Caco-2 (cell line): ENCODE data around the gene CGRRF1. TPM values are rescaled to one million over a fixed set of nuclear protein-coding genes. Genes with fewer than 3 reads are reported as not detected.
A peak's percentile ranks its signal among the peaks of the same experiment; 100 is the strongest.

Experiments
- BruUV-seq: library from RNA; stranded (reverse); fragments of 400-500 nt; replicated peaks from 2 replicates; lab custom pipeline; 2021; lab: Mats Ljungman, UMichigan
- CTCF ChIA-PET: fragments of 300-600 bp; sonication (Branson Sonifier 250); formaldehyde crosslinking; loops from one replicate; lab custom pipeline; 2022; ENCODE audit warnings: antibody characterized with exemption; lab: Charles Lee
- POLR2A ChIA-PET: fragments of 300-600 bp; sonication (Branson Sonifier 250); formaldehyde crosslinking; loops from one replicate; lab custom pipeline; 2022; ENCODE audit warnings: antibody characterized with exemption; lab: Charles Lee
- DNase-seq, 2 experiments: peaks; one replicate each; pipeline versions ENCODE4 v3.0.0 to v3.0.0-alpha.2; 2020 to 2022
- H3K27me3 ChIP-seq: replicated peaks from 2 replicates; pipeline ENCODE4 v1.6.0; 2011; ENCODE audit warnings: low read length; ENCODE audit not compliant: control insufficient read depth, insufficient read depth
- H3K36me3 ChIP-seq: 2 replicates; pipeline ENCODE4 v1.5.1; 2011; ENCODE audit warnings: low read length; ENCODE audit not compliant: control insufficient read depth, insufficient read depth
- H3K4me1 ChIP-seq: fragments of 250-450 bp; sonication (Bioruptor Pico); 2 replicates; pipeline ENCODE4 v1.5.1; 2020; ENCODE audit warnings: mild to moderate bottlenecking
- H3K4me3 ChIP-seq: 2 replicates; pipeline ENCODE4 v1.5.1; 2011; ENCODE audit warnings: low read depth, mild to moderate bottlenecking, control low read depth, low read length
- H3K9me3 ChIP-seq: fragments of 250-450 bp; sonication (Bioruptor Pico); 2 replicates; pipeline ENCODE4 v1.5.1; 2020; ENCODE audit warnings: mild to moderate bottlenecking, moderate library complexity
- H3K27ac Mint-ChIP-seq: one replicate; pipeline ENCODE4 v1.8.0; 2022; ENCODE audit warnings: mixed read lengths; ENCODE audit not compliant: unreplicated experiment
- H3K27me3 Mint-ChIP-seq: one replicate; pipeline ENCODE4 v1.8.0; 2022; ENCODE audit warnings: mixed read lengths; ENCODE audit not compliant: insufficient read depth, unreplicated experiment
- H3K36me3 Mint-ChIP-seq: one replicate; pipeline ENCODE4 v1.8.0; 2022; ENCODE audit warnings: mild to moderate bottlenecking, mixed read lengths; ENCODE audit not compliant: insufficient read depth, unreplicated experiment
- H3K4me1 Mint-ChIP-seq: one replicate; pipeline ENCODE4 v1.8.0; 2022; ENCODE audit warnings: low read depth, mixed read lengths; ENCODE audit not compliant: unreplicated experiment
- H3K4me3 Mint-ChIP-seq: one replicate; pipeline ENCODE4 v1.8.0; 2022; ENCODE audit warnings: mild to moderate bottlenecking, moderate library complexity, mixed read lengths; ENCODE audit not compliant: unreplicated experiment
- H3K9me3 Mint-ChIP-seq: one replicate; pipeline ENCODE4 v1.8.0; 2022; ENCODE audit warnings: mixed read lengths; ENCODE audit not compliant: unreplicated experiment
- CTCF ChIP-seq, 2 experiments: fragments of 200-600 bp in 1 of 2; IDR thresholded peaks; 1 replicate in 1 of 2; 2 replicates in 1 of 2; pipeline versions ENCODE4 v1.5.1 to v1.8.0; 2011 to 2022; ENCODE audit warnings: antibody characterized with exemption in 1 of 2, control low read depth in 1 of 2, inconsistent platforms in 1 of 2, low read depth in 1 of 2, low read length in 1 of 2, mild to moderate bottlenecking in 1 of 2, moderate library complexity in 1 of 2; ENCODE audit not compliant: insufficient read depth in 1 of 2, severe bottlenecking in 1 of 2, unreplicated experiment in 1 of 2
- intact Hi-C: fragments of 100-400 bp; cut with micrococcal nuclease; formaldehyde crosslinking; loops from one replicate; pipeline ENCODE4 v1.10.0; 2022; ENCODE audit not compliant: unreplicated experiment
- total RNA-seq: library from RNA; stranded (reverse); gene quantifications from 2 replicates; pipeline ENCODE4 v1.2.3, GENCODE V29; 2022

The CGRRF1 gene
- total RNA-seq, 1 experiment from 2014 or later, result 12.3 TPM

- Mint-ChIP-seq H3K4me1 (peaks cover 20% of the 10 kb centered on the region), H3K4me3 (peak overlapping the region; percentile 74), H3K9me3 (no peaks in the 10 kb centered on the region), H3K27ac (peak overlapping the region; percentile 78), H3K36me3 (peaks cover 13% of the 10 kb centered on the region), H3K27me3 (no peaks in the 10 kb centered on the region)
- POLR2A ChIA-PET, result interaction anchor here (0.8 to 1.8 kb wide), 4 partner anchors 14 to 91 kb away, joined by 3 to 10 read pairs (median 6); partner anchors contain the start of genes CDKN3 and CGRRF1
- Histone ChIP-seq H3K4me3 (peak overlapping the region; percentile 86), H3K36me3 (no peaks in the 10 kb centered on the region), H3K27me3 (no peaks in the 10 kb centered on the region), H3K9me3 (no peaks in the 10 kb centered on the region), H3K4me1 (peaks cover 29% of the 10 kb centered on the region)
- BruUV-seq, result no TSS peak
- CTCF ChIA-PET, result interaction anchor here (1.0 to 1.7 kb wide), 6 partner anchors 21 to 121 kb away, joined by 3 to 7 read pairs (median 4); partner anchors contain the start of genes CDKN3 and CGRRF1
- intact Hi-C loops, result loop anchor here (1.0 to 2.0 kb wide), 3 partner anchors 21 to 121 kb away; partner anchors contain the start of genes CGRRF1 and CNIH1
- TF ChIP-seq CTCF (IDR thresholded peaks at IDR 0.05; ENCODE audit: insufficient read depth in 1 of 2, low read depth in 1 of 2, low read length in 1 of 2, severe bottlenecking in 1 of 2, unreplicated experiment in 1 of 2), result peak; percentile 21 to 23
- no peak for DNase-seq
These were observed 21.4 kb upstream of the CGRRF1 start for GRCh38 chr14:54488318-54488645.

GRCh38 chr14:54488646-54489317 is 20.9 kb upstream of the CGRRF1 start, which contains the start of gene GMFB:
Gene GMFB (minus strand): TSS chr14:54488980. CDS start chr14:54488927, 53 bp downstream.
- Histone ChIP-seq H3K9me3 (no peaks in the 10 kb centered on the region), H3K36me3 (no peaks in the 10 kb centered on the region), H3K4me1 (peaks cover 24% of the 10 kb centered on the region), H3K4me3 (peak within 1 kb of the TSS; percentile 86), H3K27me3 (no peaks in the 10 kb centered on the region)
- peak in 1 of 2 experiments; percentile 57 for TF ChIP-seq CTCF (IDR thresholded peaks at IDR 0.05; ENCODE audit: insufficient read depth in 1 of 2, low read depth in 1 of 2, low read length in 1 of 2, severe bottlenecking in 1 of 2, unreplicated experiment in 1 of 2)
- Mint-ChIP-seq H3K27me3 (no peaks in the 10 kb centered on the region), H3K9me3 (no peaks in the 10 kb centered on the region), H3K27ac (peak within 1 kb of the TSS; percentile 78), H3K36me3 (peaks cover 13% of the 10 kb centered on the region), H3K4me3 (peak within 1 kb of the TSS; percentile 74), H3K4me1 (peaks cover 18% of the 10 kb centered on the region)
- intact Hi-C loops, result loop anchor here (1.0 to 2.0 kb wide), 3 partner anchors 20 to 121 kb away; partner anchors contain the start of genes CGRRF1 and CNIH1
- ChIA-PET CTCF (interaction anchor here (0.6 to 1.7 kb wide), 6 partner anchors 21 to 373 kb away, joined by 3 to 7 read pairs (median 5); partner anchors contain the start of gene CGRRF1), POLR2A (interaction anchor here (0.8 to 1.8 kb wide), 4 partner anchors 15 to 92 kb away, joined by 3 to 10 read pairs (median 6); partner anchors contain the start of genes CDKN3 and CGRRF1)
- BruUV-seq, result no TSS peak
- DNase-seq, result peak; percentile 92

GRCh38 chr14:54489318-54489683 is 20.4 kb upstream of the CGRRF1 start:
- intact Hi-C loops, result loop anchor here (2.0 kb wide), 1 partner anchor 20 kb away; the partner anchor contains the start of gene CGRRF1
- Mint-ChIP-seq H3K27me3 (no peaks in the 10 kb centered on the region), H3K9me3 (no peaks in the 10 kb centered on the region), H3K27ac (peak overlapping the region; percentile 78), H3K4me3 (peak overlapping the region; percentile 74), H3K4me1 (peaks cover 13% of the 10 kb centered on the region), H3K36me3 (peaks cover 13% of the 10 kb centered on the region)
- BruUV-seq, result no TSS peak
- no peak for TF ChIP-seq CTCF (IDR thresholded peaks at IDR 0.05; ENCODE audit: insufficient read depth in 1 of 2, low read depth in 1 of 2, low read length in 1 of 2, severe bottlenecking in 1 of 2, unreplicated experiment in 1 of 2)
- no peaks in the 10 kb centered on the region for H3K36me3 ChIP-seq
- H3K4me1 ChIP-seq, result peaks cover 22% of the 10 kb centered on the region
- ChIA-PET CTCF (interaction anchor here (1.0 kb wide), 1 partner anchor 20 kb away, joined by 6 read pairs; the partner anchor contains the start of gene CGRRF1), POLR2A (no interaction called here)
- H3K4me3 ChIP-seq, result peak overlapping the region; percentile 86
- H3K27me3 ChIP-seq, result no peaks in the 10 kb centered on the region
- DNase-seq, result no peak
- no peaks in the 10 kb centered on the region for H3K9me3 ChIP-seq
